Hematopoietic multipotent progenitor cell (in vitro differentiated cells): ENCODE data around the gene FARP1. TPM values are rescaled to one million over a fixed set of nuclear protein-coding genes. Genes with fewer than 3 reads are reported as not detected.
A peak's percentile ranks its signal among the peaks of the same experiment; 100 is the strongest.

Experiments
- DNase-seq, 3 donors: peaks; one replicate each; pipeline ENCODE4 v3.0.0-alpha.2; 2011 to 2015; ENCODE audit warnings: low read depth in 2 of 3, low spot score in 2 of 3
- total RNA-seq: library from RNA; depleted of rRNA; stranded (reverse); fragments of >200 nt; gene quantifications from one replicate; pipeline ENCODE4 v1.2.3, GENCODE V29; 2012

Gene FARP1
- total RNA-seq, 1 donor = 0.27 TPM

GRCh38 chr13:98173431-98174152, 30.7 kb downstream of the FARP1 start:
- no peak for DNase-seq

GRCh38 chr13:98174307-98174706, 31.4 kb downstream of the FARP1 start:
- DNase-seq = no peak

DNA sequence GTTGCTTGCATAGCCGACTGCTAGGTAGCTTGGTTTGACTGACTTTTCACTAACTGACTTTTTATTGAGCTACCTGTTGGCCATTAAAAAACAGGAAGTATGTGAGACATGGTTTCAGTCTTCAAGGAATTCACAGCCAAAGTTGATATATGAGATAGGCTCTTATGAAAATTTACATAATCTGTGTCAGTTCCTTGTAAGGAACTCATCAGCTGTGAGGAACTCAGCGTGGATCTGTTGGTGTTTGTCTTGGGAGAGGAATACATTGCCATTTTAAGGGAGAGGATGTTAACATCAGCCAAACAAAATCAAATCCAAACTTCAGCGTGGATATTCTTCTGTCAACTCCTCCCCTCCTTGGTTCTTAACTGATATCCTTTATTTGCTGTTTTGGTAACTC, 32.1 kb downstream of the FARP1 start:
- no peak for DNase-seq

DNA sequence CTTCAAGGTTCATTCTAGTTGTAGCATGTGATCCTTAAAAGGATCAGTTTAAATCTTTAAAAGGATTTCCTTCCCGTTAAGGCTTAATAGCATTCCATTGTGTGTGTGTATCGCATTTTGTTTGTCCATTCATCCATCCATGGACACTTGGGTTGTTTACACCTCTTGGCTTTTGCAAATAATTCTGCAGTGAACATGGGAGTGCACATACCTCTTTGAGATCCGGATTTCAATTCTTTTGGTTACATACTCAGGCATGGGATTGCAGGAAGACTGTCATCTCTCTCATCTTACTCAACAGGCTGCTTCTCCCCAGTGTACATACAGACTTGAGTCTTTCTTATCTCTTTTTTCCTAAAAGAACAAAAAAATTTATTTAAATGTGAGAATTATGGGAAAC, 32.9 kb downstream of the FARP1 start:
- no peak for DNase-seq

DNA sequence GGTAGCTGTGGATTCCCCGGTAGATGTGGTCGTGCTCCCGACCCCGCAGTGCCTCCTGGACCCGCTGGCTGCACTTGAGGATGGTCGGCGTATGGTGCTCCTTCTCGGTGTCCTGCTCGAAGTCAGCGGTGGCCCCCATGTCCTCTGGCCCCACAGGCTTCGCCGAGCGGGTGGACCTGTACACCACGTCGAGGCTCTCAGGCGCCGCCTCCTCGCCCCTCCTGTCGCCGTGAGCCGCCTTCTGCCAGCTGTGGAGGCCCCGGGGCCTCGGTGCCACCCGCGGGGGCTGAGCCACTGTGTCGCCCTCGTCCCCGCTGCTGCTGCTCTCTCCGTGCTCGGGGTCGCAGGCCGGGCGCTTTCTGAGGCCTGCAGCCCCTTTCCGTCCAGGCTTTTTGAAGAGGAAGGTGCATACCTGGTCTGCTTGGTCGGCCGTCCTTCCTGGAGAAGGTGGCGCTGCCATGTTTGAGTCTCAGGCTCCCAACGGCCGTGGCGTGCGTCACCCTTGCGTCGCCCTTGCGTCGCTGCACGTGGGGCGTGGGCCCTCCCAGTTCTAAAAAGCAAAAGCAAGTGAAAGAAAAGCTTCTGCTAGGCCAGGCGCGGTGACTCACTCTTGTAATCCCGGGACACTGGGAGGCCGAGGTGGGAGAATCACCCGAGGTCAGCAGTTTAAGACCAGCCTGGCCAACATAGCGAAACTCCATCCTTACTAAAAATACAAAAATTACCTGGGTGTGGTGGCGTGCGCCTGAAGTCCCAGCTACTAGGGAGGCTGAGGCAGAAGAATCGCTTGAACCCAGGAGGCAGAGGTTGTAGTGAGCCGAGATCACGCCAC, 34.1 kb downstream of the FARP1 start, which contains the start of gene RNF113B:
Gene RNF113B (minus strand): TSS at position 493 of the 832 bp plus-strand sequence. CDS start 33 bp downstream, at position 460.
- no peak for DNase-seq

GRCh38 chr13:98180092-98180491, 37.2 kb downstream of the FARP1 start:
- no peak for DNase-seq

DNA sequence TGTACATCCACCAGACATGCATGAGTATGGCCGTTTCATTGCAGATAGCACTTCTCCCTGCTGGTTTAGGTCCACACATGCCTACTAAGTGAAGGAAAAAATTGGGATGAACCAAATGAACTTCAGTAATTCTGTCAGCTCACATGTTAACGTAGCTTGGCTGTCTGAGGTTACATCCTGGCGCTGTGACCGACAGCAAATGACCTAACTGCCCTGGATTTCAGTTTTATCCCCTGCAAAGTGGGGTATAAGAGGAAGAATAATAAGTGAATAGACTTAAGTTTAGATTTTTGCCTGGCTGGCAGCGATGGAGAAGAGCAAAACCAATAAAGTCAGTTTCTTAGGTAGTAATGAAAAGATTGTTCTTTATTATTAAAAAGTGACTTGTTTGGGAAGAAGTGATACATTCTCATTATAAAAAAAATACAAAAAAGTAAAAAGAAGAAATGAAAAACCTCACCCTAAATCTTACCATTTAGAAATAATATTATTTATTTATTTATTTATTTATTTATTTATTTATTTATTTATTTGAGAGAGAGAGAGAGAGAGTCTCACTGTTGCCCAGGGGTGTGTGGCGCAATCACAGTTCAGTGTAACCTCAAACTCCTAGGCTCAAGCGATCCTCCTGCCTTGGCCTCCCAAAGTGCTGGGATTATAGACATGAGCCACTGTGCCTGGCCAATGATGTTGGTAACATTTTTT, 38.4 kb downstream of the FARP1 start:
- no peak for DNase-seq

- DNase-seq = no peak
These were observed 39.3 kb downstream of the FARP1 start for GRCh38 chr13:98182153-98182552.

GRCh38 chr13:98182589-98182988, 39.7 kb downstream of the FARP1 start:
- no peak for DNase-seq

DNA sequence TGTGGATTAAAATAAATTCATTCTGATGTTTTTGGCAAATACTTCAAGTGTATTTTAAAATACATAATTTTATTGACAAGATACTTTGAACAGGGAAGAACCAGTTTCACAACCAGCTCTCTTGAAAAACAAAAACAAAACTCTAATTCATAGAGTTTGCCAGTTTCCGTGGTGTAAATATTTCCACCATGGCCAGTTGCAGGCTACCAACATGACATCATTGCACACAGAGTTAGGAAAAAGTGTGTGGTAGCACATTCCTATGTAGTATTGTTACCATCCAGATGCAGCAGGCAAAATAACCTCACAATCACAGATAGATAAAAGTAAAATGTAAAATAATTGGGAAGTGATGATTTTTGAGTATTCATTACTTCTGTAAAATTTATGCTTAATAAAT, 41.9 kb downstream of the FARP1 start:
- no peak for DNase-seq

DNA sequence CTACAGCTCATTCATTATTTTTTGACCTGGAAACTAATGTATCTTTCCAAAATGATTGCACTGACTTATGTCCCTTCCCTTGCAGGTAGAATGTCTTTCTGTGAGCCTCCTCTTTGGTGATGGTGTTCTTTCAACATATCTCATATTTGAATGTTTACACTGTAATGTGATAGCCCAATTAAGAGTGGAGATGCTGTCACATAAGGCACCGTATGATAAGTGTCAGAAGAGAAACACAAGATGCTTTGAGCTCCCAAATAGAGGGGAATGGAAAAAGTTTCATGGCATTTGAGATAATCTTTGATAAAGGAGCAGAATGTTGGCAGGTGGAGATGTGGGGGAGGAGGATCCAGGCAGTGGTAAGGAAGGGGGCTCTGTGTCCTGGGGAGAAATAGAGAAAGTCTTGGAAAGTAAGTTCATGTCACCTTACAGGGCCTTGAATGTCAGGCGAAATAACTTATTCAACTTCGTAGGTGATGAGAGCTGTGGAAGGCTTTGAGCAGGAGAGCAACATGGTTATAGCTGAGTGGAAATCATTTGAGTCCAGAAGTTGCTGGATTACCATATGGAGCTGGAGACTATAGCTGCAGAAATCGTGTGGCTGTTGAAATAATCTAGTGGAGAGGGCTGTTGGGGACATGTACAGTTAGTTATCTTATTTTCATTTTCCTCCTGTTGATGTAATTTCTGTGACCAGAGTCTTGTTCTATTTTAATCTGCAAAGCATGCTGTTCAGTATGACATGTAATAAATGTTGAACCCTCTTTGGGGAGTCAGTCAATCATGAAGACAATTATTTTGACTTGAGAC, 44.5 kb downstream of the FARP1 start:
- no peak for DNase-seq

DNA sequence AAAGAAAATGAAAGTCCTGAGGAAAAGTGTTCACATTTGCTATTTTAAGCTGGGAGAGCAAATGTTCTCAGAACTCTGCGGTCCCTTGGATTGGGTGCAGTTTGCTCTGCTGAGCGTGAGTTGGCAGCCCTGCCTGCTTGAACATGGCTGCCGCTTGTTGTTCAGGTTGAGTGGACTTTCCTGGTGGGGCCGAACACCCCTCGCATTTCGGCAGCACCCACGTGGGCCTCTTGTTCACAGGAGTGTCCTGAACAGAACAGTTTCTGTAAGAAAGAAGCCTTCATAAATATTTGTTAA, 45.0 kb downstream of the FARP1 start:
- DNase-seq = no peak

- DNase-seq = no peak
These were observed 45.8 kb downstream of the FARP1 start for GRCh38 chr13:98188544-98189166.

- DNase-seq = peak in 1 of 3 donors; percentile 14
These were observed 47.1 kb downstream of the FARP1 start for GRCh38 chr13:98189841-98190505.

GRCh38 chr13:98190889-98191444, 48.1 kb downstream of the FARP1 start:
- DNase-seq = no peak

DNA sequence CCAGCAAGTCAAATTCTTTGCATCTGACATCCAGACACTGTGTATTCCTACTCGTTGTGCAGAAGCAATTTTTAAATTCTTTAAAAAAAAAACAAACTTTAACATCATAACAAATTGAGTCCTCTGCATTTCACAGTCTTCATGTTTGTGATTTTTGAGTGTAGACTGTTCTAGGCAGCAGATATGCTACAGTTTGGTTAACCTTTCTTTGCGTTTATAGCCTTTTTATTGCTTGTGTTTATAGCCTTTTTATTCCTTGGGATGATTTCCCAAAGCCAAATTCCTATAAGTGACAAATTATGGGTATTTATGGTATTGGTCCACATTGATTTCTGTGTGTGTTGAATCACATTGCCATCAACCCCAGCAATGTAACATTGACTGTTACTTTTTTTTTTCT, 49.1 kb downstream of the FARP1 start:
- no peak for DNase-seq

DNA sequence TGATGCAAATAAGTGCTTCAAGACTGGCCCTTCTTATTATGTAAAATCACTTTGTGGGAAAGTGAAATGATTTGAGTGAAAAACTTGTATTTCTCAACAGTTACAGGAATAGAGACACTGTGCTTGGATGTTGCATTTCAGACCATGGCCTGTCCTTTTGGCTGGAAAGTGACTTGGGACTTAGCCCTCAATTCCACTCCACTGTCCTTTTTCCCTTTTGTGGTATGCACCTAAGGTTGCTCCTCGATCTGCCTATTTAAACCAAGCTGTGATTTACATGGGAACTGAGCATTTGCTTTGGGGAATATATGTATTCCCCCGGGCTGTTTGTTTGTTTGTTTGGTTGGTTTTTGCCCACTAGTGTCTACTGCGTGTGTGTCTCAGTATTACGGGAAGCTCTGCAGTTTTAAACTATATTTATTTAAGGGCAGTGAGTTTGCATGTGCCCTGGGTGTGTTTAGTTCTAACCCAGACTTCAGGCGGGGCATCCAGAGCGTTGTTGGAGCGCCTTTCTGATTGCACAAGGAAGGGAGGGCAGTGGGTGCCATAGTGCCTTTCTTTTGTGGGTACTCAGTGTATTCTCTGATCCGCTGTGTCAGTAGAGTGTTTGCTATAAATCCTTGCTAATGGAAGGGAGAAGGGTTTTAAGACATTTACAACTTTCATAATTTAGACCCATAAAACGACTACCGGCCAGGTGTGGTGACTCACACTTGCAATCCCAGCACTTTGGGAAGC, 52.3 kb downstream of the FARP1 start:
- DNase-seq = no peak

GRCh38 chr13:98198683-98199082, 55.8 kb downstream of the FARP1 start:
- DNase-seq = no peak

GRCh38 chr13:98199480-98199879, 56.6 kb downstream of the FARP1 start:
- DNase-seq = no peak
